PFSK-1 (cell line): ENCODE measurements around the gene KCNH1.

Experiments
- FOXP2 ChIP-seq: optimal IDR thresholded peaks from 2 replicates; pipeline ENCODE3; 2011; ENCODE audit warnings: borderline replicate concordance, control low read depth, inconsistent platforms; ENCODE audit not compliant: insufficient read depth; ENCODE audit errors: extremely low read length, extremely low read depth
- TAF1 ChIP-seq: IDR thresholded peaks from 2 replicates; pipeline ENCODE4 v1.6.1; 2012; ENCODE audit warnings: low read length, control low read depth, borderline replicate concordance; ENCODE audit not compliant: insufficient read depth
- TF ChIP-seq, protein P1 (sequence below), 2 experiments: IDR thresholded peaks; 2 replicates each; pipeline versions ENCODE4 v1.6.1 to v1.8.0; 2011 to 2012; ENCODE audit warnings: low read depth in 2 of 2, low read length in 2 of 2, control low read depth in 1 of 2, inconsistent platforms in 1 of 2, mild to moderate bottlenecking in 1 of 2, moderate library complexity in 1 of 2; ENCODE audit not compliant: insufficient read depth in 1 of 2

DNA sequence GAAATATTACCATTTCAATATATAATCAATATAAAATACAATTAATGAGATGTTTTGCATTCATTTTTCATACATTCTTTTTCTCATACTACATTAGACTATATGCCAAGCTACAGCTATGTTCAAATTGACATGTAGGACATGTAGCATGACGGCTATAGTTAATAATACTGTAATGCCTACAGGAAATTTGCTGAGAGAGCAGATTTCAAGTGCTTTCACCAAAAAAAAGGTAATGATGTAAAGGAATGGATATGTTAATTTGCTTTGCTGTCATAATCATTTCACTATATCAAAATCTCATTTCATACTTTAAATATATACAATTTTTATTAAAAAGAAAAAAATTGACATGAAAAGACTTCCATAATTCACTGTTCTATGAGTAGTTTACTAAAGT, 215.1 kb downstream of the KCNH1 start:
- TF ChIP-seq FOXP2, result no peak
- TF ChIP-seq, protein P1, sequence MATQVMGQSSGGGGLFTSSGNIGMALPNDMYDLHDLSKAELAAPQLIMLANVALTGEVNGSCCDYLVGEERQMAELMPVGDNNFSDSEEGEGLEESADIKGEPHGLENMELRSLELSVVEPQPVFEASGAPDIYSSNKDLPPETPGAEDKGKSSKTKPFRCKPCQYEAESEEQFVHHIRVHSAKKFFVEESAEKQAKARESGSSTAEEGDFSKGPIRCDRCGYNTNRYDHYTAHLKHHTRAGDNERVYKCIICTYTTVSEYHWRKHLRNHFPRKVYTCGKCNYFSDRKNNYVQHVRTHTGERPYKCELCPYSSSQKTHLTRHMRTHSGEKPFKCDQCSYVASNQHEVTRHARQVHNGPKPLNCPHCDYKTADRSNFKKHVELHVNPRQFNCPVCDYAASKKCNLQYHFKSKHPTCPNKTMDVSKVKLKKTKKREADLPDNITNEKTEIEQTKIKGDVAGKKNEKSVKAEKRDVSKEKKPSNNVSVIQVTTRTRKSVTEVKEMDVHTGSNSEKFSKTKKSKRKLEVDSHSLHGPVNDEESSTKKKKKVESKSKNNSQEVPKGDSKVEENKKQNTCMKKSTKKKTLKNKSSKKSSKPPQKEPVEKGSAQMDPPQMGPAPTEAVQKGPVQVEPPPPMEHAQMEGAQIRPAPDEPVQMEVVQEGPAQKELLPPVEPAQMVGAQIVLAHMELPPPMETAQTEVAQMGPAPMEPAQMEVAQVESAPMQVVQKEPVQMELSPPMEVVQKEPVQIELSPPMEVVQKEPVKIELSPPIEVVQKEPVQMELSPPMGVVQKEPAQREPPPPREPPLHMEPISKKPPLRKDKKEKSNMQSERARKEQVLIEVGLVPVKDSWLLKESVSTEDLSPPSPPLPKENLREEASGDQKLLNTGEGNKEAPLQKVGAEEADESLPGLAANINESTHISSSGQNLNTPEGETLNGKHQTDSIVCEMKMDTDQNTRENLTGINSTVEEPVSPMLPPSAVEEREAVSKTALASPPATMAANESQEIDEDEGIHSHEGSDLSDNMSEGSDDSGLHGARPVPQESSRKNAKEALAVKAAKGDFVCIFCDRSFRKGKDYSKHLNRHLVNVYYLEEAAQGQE (IDR thresholded peaks at IDR 0.05; ENCODE audit: insufficient read depth in 1 of 2, low read depth in 2 of 2, low read length in 2 of 2), result no peak
- TF ChIP-seq TAF1, result no peak
